GM23248 (cell line): ENCODE results near the gene ATP2B2. TPM values are rescaled to one million over a fixed set of nuclear protein-coding genes. Genes with fewer than 3 reads are reported as not detected.

Source experiments
- DNase-seq: peaks from one replicate; pipeline ENCODE4 v3.0.0-alpha.2; 2015
- H2AFZ ChIP-seq: fragments of 200-600 bp; sonication (generic); 2 replicates; pipeline ENCODE4 v1.6.1; 2016; ENCODE audit warnings: antibody characterized with exemption
- H3F3A ChIP-seq: fragments of 200-600 bp; sonication (generic); 2 replicates; pipeline ENCODE4 v1.6.1; 2016; ENCODE audit warnings: mild to moderate bottlenecking, antibody characterized with exemption, mixed run types; ENCODE audit not compliant: insufficient read depth
- H3K27ac ChIP-seq: fragments of 200-600 bp; sonication (generic); 2 replicates; pipeline ENCODE4 v1.5.1; 2016; ENCODE audit warnings: mild to moderate bottlenecking
- H3K27me3 ChIP-seq: fragments of 200-600 bp; sonication (generic); replicated peaks from 2 replicates; pipeline ENCODE4 v1.6.1; 2016; ENCODE audit warnings: mild to moderate bottlenecking; ENCODE audit not compliant: insufficient read depth
- H3K36me3 ChIP-seq: fragments of 200-600 bp; sonication (generic); 2 replicates; pipeline ENCODE4 v1.6.1; 2016; ENCODE audit warnings: low read depth, mild to moderate bottlenecking
- H3K4me1 ChIP-seq: fragments of 200-600 bp; sonication (generic); 2 replicates; pipeline ENCODE4 v1.6.1; 2016; ENCODE audit warnings: mild to moderate bottlenecking; ENCODE audit not compliant: insufficient read depth
- H3K4me2 ChIP-seq: fragments of 200-600 bp; sonication (generic); one replicate; pipeline ENCODE4 v1.6.1; 2016; ENCODE audit warnings: mild to moderate bottlenecking; ENCODE audit not compliant: unreplicated experiment
- H3K4me3 ChIP-seq: fragments of 200-600 bp; sonication (generic); 2 replicates; pipeline ENCODE4 v1.5.1; 2016; ENCODE audit warnings: mild to moderate bottlenecking
- H3K79me2 ChIP-seq: fragments of 200-600 bp; sonication (generic); 2 replicates; pipeline ENCODE4 v1.6.1; 2016; ENCODE audit warnings: mild to moderate bottlenecking; ENCODE audit not compliant: insufficient read depth
- H3K9ac ChIP-seq: fragments of 200-600 bp; sonication (generic); 2 replicates; pipeline ENCODE4 v1.6.1; 2016; ENCODE audit warnings: mild to moderate bottlenecking
- H3K9me2 ChIP-seq: fragments of 200-600 bp; sonication (generic); 2 replicates; pipeline ENCODE4 v1.6.1; 2016; ENCODE audit warnings: mixed run types, mild to moderate bottlenecking, moderate library complexity; ENCODE audit not compliant: insufficient read depth
- H3K9me3 ChIP-seq: fragments of 200-600 bp; sonication (generic); one replicate; pipeline ENCODE4 v1.6.1; 2017; ENCODE audit warnings: low read depth
- H4K20me1 ChIP-seq: fragments of 200-600 bp; sonication (generic); 2 replicates; pipeline ENCODE4 v1.6.0; 2016; ENCODE audit not compliant: insufficient read depth
- EZH2 ChIP-seq: fragments of 200-600 bp; sonication (generic); IDR thresholded peaks from 2 replicates; pipeline ENCODE4 v1.6.1; 2018; ENCODE audit warnings: antibody characterized with exemption, mild to moderate bottlenecking; ENCODE audit not compliant: insufficient read depth, poor library complexity, severe bottlenecking
- EZH2phosphoT487 ChIP-seq: fragments of 200-600 bp; sonication (generic); IDR thresholded peaks from 2 replicates; pipeline ENCODE4 v1.6.1; 2018; ENCODE audit warnings: antibody characterized with exemption, moderate library complexity, mild to moderate bottlenecking, low read depth; ENCODE audit not compliant: insufficient read depth
- WGBS, 2 experiments: methylation state at CpG; one replicate each; pipeline ENCODE4 v1.1.6; 2015 to 2017; ENCODE audit warnings: low lambda C conversion rate in 2 of 2, low coverage in 1 of 2; ENCODE audit errors: missing lambda C conversion rate in 2 of 2; 5-methylcytosine and 5-hydroxymethylcytosine counted together
- in situ Hi-C: fragments of 300-500 bp; cut with MboI; formaldehyde crosslinking; loops from 2 replicates; pipeline ENCODE4 v1.15.0; 2020
- polyA plus RNA-seq: library from polyadenylated mRNA; unstranded; fragments of >200 nt; fragmentation: Nextera tagmentation; extraction: Ambion mirVana; gene quantifications from 2 replicates; pipeline ENCODE4 v1.2.1, GENCODE V29; 2016
- total RNA-seq: library from RNA; depleted of rRNA; stranded (reverse); fragments of >200 nt; shearing (Covaris generic); gene quantifications from 2 replicates; pipeline ENCODE4 v1.2.3, GENCODE V29; 2014

The ATP2B2 gene
- total and polyA plus RNA-seq, 2 experiments from 2014 or later: not detected

DNA sequence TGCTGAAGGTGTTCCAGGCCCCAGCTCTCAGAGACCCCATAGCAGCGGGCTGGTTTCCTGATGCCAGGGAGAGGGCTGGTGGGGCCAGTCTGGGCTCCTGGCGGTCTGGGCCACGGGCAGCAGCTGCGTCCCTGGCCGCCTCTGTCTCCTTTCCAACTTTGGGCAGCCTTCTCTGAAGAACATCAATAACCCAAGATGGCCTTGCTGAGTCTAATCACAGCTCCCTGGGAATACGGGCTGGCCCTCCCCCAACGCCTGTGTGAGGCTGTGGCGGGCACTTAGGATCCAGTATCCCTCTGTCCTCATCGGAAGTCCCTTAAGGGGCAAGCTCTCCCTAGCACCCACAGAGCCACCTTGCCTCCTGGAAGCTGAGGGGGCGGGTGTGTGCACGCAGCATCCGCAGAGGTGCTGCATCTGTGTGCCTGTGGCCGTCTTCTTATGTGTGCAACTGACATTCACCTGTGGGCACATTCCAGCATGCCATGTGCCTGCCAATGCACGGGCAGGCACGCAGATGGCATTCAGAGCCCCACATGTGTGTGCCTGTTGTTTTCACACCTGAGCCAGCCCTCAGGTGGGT, 2.1 kb downstream of the ATP2B2 start:
- Histone ChIP-seq H3K27ac (no peak overlapping the region), H2AFZ (no peak overlapping the region), H3K27me3 (peaks cover 19% of the 10 kb centered on the region), H3K4me1 (no peaks in the 10 kb centered on the region), H3K9me2 (no peaks in the 10 kb centered on the region), H3K9ac (no peak overlapping the region), H3K9me3 (no peaks in the 10 kb centered on the region), H3F3A (no peaks in the 10 kb centered on the region), H3K36me3 (no peaks in the 10 kb centered on the region), H3K4me3 (no peak overlapping the region), H4K20me1 (no peaks in the 10 kb centered on the region), H3K79me2 (no peaks in the 10 kb centered on the region), H3K4me2 (no peak overlapping the region)
- WGBS, 2 experiments: 51% methylated on average over 15 of the region's 15 CpGs
- in situ Hi-C loops: no loop called here
- no peak for TF ChIP-seq EZH2phosphoT487
- TF ChIP-seq EZH2: no peak
- DNase-seq: no peak

DNA sequence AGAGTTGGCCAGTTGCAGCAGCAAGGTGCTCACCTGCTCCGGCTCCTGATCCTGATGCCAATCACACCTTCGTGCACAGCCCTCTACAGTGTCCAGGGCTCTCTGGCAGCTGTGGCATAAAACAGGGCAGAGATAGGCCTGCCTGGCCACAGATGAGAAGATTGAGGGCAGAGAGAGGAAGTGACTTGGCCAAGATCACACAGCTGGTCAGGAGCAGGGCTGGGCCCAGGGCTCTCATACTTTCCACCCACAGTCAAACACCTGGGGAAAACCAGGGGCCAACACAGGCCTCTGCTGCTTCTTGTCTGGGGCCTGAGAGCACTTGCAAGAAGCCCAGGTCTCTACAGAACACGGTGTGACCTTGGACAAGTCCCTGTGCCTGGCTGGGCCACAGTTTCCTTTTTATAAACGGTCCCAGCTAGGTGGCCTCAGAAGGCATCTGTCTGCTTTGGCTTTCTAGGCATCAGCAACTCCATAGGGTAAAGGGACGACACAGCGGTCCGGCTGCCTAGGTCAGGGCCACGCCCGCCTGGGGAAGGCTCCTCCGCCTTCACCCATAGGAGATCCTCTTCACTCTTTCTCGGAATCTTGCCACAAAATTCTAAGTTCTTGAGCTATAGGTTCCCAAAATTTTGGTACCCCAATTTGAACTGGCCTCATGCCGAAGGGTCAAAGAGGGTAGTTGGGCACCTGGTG, 3.1 kb downstream of the ATP2B2 start:
- Histone ChIP-seq H3K9me2 (no peaks in the 10 kb centered on the region), H3K4me2 (no peak overlapping the region), H3F3A (no peaks in the 10 kb centered on the region), H3K27me3 (peaks cover 19% of the 10 kb centered on the region), H4K20me1 (no peaks in the 10 kb centered on the region), H3K4me3 (no peak overlapping the region), H3K79me2 (no peaks in the 10 kb centered on the region), H3K9ac (no peak overlapping the region), H3K4me1 (no peaks in the 10 kb centered on the region), H2AFZ (no peak overlapping the region), H3K36me3 (no peaks in the 10 kb centered on the region), H3K27ac (no peak overlapping the region), H3K9me3 (no peaks in the 10 kb centered on the region)
- 46 to 48% methylated on average over 12 of the region's 12 CpGs for WGBS, 2 experiments
- DNase-seq: no peak
- TF ChIP-seq EZH2: no peak
- TF ChIP-seq EZH2phosphoT487: no peak
- in situ Hi-C loops: no loop called here

DNA sequence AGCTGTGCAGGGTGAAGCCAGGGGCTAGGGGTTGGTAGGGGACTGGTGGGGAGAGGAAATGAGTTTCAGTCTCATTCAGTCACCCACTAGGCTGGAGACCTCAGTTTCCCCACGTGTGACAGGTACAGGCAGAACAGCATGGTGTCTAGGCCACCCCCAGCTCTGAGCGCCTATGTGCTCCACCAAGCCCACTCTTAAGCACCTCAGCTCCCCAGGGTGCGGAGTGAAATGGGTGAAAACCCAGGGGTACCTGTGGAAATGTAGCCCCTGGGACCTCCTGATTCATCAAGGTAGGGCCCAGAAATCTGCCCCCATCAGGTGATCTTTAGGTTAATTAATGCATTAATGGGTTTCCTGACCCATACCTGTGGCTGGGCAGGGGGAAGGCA, 3.7 kb downstream of the ATP2B2 start:
- no peak for TF ChIP-seq EZH2
- no peak for TF ChIP-seq EZH2phosphoT487
- Histone ChIP-seq H3K4me3 (no peak overlapping the region), H3K4me2 (no peak overlapping the region), H3F3A (no peaks in the 10 kb centered on the region), H2AFZ (no peak overlapping the region), H3K4me1 (no peaks in the 10 kb centered on the region), H3K79me2 (no peaks in the 10 kb centered on the region), H3K27ac (no peak overlapping the region), H3K9me3 (no peaks in the 10 kb centered on the region), H3K9me2 (no peaks in the 10 kb centered on the region), H3K36me3 (no peaks in the 10 kb centered on the region), H3K27me3 (peaks cover 23% of the 10 kb centered on the region), H3K9ac (no peak overlapping the region), H4K20me1 (no peaks in the 10 kb centered on the region)
- WGBS, 2 experiments: 43 to 58% methylated on average over 2 to 3 of the region's 3 CpGs
- in situ Hi-C loops: no loop called here
- no peak for DNase-seq

DNA sequence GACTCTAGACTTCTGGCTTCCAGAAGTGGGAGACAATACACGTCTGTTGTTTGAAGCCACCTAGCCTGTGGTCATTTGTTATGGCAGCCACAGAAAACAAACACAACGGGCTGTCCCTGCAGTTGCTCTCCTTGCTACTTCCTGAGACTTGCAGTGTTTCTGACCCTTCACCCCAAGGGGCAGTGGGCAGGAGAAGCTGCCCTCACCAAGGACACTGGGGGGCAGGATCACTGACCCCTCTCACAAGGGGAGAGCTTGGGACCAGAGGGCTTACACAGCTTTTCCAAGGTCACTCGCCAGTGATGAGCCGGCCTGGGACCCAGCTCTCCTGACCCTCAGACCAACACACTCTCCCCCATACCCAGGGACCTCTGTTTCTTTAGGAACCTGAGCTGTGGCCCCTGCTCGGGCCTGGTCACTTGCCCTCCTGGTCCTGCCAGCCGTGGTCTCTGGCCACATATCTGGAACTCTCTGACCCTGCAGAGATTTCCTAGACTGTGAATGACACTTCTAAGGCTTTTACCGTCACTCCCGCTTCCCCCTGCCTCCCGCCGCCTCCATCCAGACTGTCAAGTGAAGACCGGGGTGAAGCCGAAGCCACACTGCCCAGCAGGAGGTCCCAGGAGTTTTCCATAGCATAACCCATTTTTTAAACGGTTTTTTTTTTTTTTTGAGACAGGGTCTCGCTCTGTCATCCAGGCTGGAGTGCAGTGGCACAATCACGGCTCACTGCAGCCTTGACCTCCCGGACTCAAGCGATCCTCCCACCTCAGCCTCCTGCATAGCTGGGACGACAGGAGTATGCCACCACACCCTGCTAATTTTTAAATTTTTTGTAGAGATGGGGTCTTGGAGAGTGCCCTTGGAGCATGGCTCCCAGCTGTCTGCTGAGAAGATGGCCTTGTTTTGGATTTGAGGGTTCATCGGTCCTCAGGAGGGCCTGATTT, 4.4 kb downstream of the ATP2B2 start:
- Histone ChIP-seq H3K4me3 (no peak overlapping the region), H2AFZ (no peak overlapping the region), H4K20me1 (no peaks in the 10 kb centered on the region), H3K9ac (no peak overlapping the region), H3F3A (no peaks in the 10 kb centered on the region), H3K4me1 (no peaks in the 10 kb centered on the region), H3K9me3 (no peaks in the 10 kb centered on the region), H3K27me3 (peaks cover 21% of the 10 kb centered on the region), H3K27ac (no peak overlapping the region), H3K4me2 (no peak overlapping the region), H3K36me3 (no peaks in the 10 kb centered on the region), H3K9me2 (no peaks in the 10 kb centered on the region), H3K79me2 (no peaks in the 10 kb centered on the region)
- in situ Hi-C loops: no loop called here
- no peak for DNase-seq
- 44 to 49% methylated on average over 18 to 19 of the region's 19 CpGs for WGBS, 2 experiments
- TF ChIP-seq EZH2 (no peak), EZH2phosphoT487 (no peak)
